ENCODE results near the gene HMGN3. TPM values are rescaled to one million over a fixed set of nuclear protein-coding genes. Genes with fewer than 3 reads are reported as not detected.

The HMGN3 gene
- total and polyA plus RNA-seq, 2 of the 13 experiments (the other 11 are each of a cell fraction or from before 2014, with no cell fraction given), result 67.9 to 145 TPM

GRCh38 chr6:79231101-79231500, 3.4 kb downstream of the HMGN3 start:
- H3K27me3 ChIP-seq (ENCODE audit: control insufficient read depth in 1 of 2, insufficient read depth in 2 of 2, low read length in 2 of 2), result no peaks in the 10 kb centered on the region
- intact Hi-C loops (cut with micrococcal nuclease; ENCODE audit: unreplicated experiment), result loop anchor here (5.0 to 10.0 kb wide), 4 partner anchors 234 to 391 kb away; partner anchors contain the start of gene IRAK1BP1
- no peaks in the 10 kb centered on the region for H4K20me1 ChIP-seq (ENCODE audit: insufficient read depth, low read length)
- H2AFZ ChIP-seq (ENCODE audit: low read length), result no peak overlapping the region
- BruUV-seq (replicated peaks), result no TSS peak
- ATAC-seq (no peak), FAIRE-seq (no peak), DNase-seq (ENCODE audit: low spot score) (no peak)
- no peaks in the 10 kb centered on the region for H3K9me3 ChIP-seq (ENCODE audit: low read length)
- TF ChIP-seq ZNF670 (CRISPR knock-in tag; IDR thresholded peaks at IDR 0.05; ENCODE audit: borderline replicate concordance) (no peak), HOXA5 (CRISPR knock-in tag; IDR thresholded peaks at IDR 0.05) (no peak), FOXK2 (IDR thresholded peaks at IDR 0.05) (no peak), ZNF782 (CRISPR knock-in tag; IDR thresholded peaks at IDR 0.05; ENCODE audit: borderline replicate concordance) (no peak), ZNF574 (CRISPR knock-in tag; IDR thresholded peaks at IDR 0.05) (no peak), ZBED4 (CRISPR knock-in tag; IDR thresholded peaks at IDR 0.05; ENCODE audit: borderline replicate concordance) (no peak), MED13 (CRISPR knock-in tag; IDR thresholded peaks at IDR 0.05) (no peak), HNF4A (CRISPR knock-in tag; IDR thresholded peaks at IDR 0.05) (no peak), ZNF562 (CRISPR knock-in tag; IDR thresholded peaks at IDR 0.05; ENCODE audit: borderline replicate concordance) (no peak), HNRNPL (IDR thresholded peaks at IDR 0.05; ENCODE audit: low read depth, low read length) (no peak), NFIC (IDR thresholded peaks at IDR 0.05; ENCODE audit: low read length) (no peak), IKZF5 (CRISPR knock-in tag; IDR thresholded peaks at IDR 0.05) (no peak), HMGA1 (CRISPR knock-in tag; conservative IDR thresholded peaks at IDR 0.05) (no peak), NFATC3 (CRISPR knock-in tag; IDR thresholded peaks at IDR 0.05) (no peak), NR2F1 (CRISPR knock-in tag; IDR thresholded peaks at IDR 0.05) (no peak), LBX2 (CRISPR knock-in tag; IDR thresholded peaks at IDR 0.05; ENCODE audit: borderline replicate concordance) (no peak)
- no peak overlapping the region for H3K27ac ChIP-seq (ENCODE audit: extremely low read length, insufficient read depth, low read length)
- POLR2A ChIA-PET, result no interaction called here
- in situ Hi-C loops (cut with HindIII; ENCODE audit: extremely low pct_ligation_motif_present, low pct_unique_long_range_greater_than_20kb), result no loop called here
- H3K4me3 ChIP-seq (replicated peaks in 1 of 3; ENCODE audit: insufficient read depth in 1 of 3, low read depth in 2 of 3, low read length in 3 of 3), result no peak overlapping the region
- H3K4me2 ChIP-seq (ENCODE audit: low read depth, low read length), result no peak overlapping the region
- no peaks in the 10 kb centered on the region for H3K36me3 ChIP-seq (replicated peaks in 1 of 2; ENCODE audit: control insufficient read depth in 1 of 2, insufficient read depth in 2 of 2, low read length in 2 of 2)
- H3K9ac ChIP-seq (ENCODE audit: insufficient read depth, low read depth, low read length), result no peak overlapping the region
- H3K4me1 ChIP-seq (ENCODE audit: insufficient read depth, low read length), result peaks cover 31% of the 10 kb centered on the region
- WGBS (ENCODE audit: low lambda C conversion rate), result 96% methylated on average over 4 of the region's 4 CpGs
- peaks cover 71% of the 10 kb centered on the region for H3K79me2 ChIP-seq (ENCODE audit: insufficient read depth, low read length)
- CTCF ChIA-PET (ENCODE audit: low intra/inter-chr PET ratio, low total read pairs), result no interaction called here

Data from HepG2 (cell line).